Islet precursor cell (in vitro differentiated cells): ENCODE data around the gene FTL.

Experiments
- DNase-seq: peaks from one replicate; pipeline ENCODE4 v3.0.0-alpha.2; 2018

The FTL gene

DNA sequence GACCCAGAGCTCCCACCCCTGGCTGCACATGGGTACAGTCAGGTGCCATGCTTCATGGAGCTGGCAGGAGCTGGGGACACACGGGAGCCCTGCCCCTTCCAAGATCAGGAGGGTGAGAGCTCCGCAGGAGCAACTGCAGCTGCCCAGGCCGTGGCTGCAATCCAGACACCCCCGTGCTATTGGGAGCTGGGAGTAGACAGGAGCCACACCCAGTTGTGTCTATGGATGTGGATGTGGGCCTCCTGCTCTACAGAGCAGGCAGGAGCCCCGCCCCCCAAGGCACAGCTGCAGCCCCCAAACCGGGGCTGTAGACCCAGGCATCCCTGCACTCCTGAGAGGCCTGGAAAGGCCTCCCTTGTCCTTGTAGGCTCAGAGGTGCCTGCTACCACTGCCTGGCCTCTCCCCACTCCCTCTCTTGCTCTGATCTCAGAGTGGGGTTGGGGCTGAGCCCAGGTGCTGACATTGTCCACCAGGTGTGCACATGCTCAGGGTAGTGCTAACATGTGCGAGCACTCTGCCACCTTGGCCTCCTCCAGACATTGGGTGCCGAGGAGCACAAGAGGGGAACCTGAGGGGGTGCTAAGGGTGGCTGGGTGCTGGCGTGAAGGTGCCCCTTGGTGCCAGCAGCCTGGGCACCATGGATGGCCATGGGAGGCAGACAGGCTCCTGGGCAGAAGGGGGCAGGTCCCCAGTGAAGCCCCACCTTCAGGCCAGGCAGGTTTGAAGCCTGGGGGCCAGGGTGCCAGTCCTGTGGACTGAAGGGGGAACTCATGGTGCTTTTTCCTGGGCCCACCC lies 18.4 kb upstream of the FTL start:
- DNase-seq: no peak

GRCh38 chr19:48947258-48947542 lies 17.9 kb upstream of the FTL start:
- DNase-seq: no peak

DNA sequence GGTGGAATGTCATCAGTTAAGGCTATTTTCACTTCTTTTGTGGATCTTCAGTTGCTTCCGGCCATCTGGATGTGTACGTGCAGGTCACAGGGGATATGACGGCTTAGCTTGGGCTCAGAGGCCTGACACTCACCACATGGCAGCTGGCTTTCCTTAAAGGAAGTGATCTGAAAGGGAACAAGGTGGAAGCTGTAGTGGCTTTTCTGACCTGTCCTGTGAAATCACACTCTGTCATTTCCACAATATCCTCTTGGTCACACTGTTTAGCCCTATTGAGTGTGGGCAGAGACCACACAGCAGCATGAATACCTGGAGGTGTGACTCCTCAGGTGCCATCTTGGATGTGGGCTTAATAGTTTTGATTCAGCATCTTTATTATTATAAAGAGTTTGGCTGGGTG lies 14.9 kb upstream of the FTL start:
- DNase-seq: no peak

DNA sequence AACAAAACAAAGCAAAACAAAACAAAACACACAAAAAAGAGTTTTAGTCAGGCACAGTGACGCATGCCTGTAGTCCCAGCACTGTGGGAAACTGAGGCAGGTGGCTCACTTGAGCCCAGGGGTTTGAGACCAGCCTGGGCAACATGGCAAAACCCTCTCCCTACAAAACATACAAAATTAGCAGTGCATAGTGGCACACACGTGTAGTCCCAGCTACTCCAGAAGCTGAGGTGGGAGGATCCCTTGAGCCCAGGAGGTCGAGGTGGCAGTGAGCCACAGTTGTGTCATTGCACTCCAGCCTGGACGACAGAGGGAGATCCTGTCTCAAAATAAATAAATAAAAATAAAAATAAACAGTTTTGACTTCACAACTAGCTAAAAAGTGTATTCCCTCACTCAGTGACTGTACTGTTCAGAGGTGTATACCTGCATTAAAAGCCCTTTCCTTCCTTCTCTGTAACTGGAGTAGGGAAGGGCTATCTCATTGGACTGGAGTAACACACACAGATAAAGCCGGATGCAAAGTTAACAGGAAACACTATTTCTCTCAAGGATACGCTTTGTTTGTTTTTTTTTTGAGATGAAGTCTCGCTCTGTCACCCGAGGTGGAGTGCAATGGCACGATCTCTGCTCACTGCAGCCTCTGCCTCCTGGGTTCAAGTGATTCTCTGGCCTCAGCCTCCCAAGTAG lies 14.1 kb upstream of the FTL start:
- no peak for DNase-seq

DNA sequence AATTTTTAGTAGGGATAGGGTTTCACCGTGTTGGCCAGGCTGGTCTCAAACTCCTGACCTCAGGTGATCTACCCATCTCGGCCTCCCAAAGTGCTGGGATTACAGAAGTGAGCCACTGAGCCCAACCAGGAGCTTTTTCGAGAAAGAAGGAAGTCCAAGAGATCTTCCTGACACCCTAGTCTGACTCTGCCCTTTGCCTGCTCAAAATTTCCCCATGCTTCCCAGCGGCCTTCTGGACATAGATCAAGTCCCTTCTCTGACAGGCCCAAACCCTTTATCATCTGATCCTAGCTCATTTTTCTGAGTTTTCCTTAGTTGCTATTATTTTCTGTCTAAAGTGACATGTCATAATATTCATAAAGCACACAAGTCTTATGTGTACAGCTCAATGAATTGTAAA lies 12.0 kb upstream of the FTL start:
- DNase-seq: no peak

- DNase-seq: no peak
Measured at GRCh38 chr19:48953990-48954594, 11.0 kb upstream of the FTL start.

GRCh38 chr19:48954595-48955307 lies 10.4 kb upstream of the FTL start, which contains the start of gene BAX:
Gene BAX (plus strand): TSS chr19:48954875. CDS start chr19:48954929, 54 bp downstream.
- DNase-seq: peak; percentile 98

- no peak for DNase-seq
Measured at GRCh38 chr19:48955308-48955958, 9.7 kb upstream of the FTL start.

GRCh38 chr19:48958006-48958405 lies 7.1 kb upstream of the FTL start:
- DNase-seq: no peak

DNA sequence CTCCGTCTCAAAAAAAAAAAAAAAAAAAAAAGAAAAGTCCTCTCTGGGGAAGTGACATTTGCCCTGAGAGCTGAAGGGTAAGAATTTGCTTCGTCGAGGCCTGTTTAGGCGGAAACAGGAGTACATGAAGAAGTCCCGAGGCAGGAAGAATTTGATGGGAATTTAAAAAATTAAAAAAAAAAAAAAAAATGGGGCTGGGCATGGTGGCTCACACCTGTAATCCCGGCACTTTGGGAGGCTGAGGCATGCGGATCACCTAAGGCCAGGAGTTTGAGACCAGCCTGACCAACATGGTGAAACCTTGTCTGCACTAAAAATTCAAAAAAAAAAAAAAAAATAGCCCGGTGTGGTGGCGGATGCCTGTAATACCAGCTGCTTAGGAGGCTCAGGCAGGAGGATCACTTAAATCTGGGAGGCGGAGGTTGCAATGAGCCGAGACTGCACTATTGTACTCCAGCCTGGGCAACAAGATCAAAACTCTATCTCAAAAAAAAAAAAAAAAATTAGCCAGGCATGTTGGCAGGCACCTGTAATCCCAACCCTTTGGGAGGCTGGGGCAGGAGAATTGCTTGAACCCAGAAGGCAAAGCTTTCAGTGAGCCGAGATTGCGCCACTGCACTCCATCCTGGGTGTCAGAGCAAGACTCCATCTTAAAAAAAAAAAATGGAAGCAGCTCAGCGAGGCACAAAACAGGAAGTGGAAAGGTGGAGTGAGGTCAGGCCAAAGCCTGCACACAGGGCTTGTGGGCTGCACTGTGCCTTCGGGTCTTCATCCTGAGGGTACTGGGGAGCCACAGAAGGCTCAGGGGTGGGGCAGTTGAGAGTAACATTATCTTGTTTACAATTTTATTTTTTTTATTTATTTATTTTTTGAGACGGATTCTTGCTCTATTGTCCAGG lies 5.5 kb upstream of the FTL start:
- DNase-seq: no peak

DNA sequence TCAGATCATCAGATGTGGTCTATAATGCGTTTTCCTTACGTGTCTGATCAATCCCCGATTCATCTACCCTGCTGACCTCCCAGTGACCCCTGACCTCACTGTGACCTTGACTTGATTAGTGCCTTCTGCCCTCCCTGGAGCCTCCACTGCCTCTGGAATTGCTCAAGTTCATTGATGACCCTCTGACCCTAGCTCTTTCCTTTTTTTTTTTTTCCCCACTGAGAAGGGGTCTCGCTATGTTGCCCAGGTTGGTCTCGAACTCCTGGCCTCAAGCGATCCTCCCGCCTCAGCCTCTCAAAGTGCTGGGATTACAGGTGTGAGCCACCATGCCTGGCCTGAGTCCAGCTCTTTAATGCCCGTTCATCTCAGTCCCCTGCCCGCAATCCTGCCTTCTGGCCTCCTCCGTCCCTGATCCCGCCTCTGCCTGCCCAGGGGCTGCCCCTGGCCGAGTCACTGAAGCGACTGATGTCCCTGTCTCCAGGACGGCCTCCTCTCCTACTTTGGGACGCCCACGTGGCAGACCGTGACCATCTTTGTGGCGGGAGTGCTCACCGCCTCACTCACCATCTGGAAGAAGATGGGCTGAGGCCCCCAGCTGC lies 4.0 kb upstream of the FTL start:
- DNase-seq: peak; percentile 67

GRCh38 chr19:48961673-48962028 lies 3.5 kb upstream of the FTL start:
- DNase-seq: peak; percentile 64

- peak; percentile 80 for DNase-seq
Measured at GRCh38 chr19:48962029-48962848, 2.9 kb upstream of the FTL start.

DNA sequence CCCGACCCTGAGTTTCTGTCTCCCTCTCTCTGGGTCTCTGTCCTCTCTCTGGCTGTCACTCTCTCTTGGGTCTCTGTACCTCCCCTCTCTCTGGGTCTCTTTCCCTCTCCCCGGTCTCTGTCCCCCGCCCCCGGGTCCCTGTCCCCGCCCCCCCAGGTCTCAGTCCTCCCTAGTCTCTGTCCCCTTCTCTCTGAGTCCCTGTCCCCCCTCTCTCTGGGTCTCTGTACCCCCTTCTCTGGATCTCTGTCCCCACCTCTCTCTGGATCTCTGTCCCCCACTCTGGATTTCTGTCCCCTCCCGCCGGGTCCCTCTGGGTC lies 2.3 kb upstream of the FTL start:
- DNase-seq: no peak

DNA sequence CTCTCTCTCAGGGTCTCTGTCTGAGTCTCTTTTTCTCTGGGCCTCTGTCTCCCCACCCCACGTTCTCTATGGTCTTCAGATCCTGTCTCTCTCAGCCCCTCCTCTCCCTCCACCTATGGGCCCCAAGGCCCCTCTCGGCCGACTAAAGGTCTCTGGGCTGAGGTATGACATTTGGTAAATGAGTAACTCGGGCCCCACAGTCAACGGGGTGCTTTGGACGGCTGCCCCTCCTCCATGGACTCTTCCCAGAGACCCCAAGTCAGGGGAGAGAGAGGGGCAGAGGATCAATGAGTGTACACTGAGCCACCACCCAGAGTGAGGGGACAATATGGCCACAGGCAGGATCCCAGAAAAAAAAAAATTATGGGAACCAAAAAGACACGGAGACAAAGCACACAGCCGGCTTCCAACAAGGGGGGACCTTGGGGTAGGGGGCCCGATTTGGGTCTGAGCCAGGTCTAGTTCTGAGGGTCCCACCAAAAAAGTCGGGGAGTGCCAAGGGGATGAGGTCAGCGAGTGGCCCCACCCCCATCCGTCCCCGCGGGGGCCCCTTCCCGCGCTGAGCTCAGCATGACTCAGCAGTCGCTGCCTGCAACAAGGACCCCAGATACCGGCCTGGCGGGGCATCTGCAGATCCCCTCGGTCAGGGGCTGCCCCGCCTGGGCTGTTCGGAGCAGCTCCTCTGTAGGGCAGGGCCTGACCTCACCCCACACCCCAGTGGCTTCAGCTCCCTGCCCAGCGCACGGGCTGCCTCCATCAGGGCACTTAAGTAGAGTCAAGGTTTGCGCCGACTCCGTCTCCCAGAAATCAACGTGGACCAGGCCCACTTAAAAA lies 1.5 kb upstream of the FTL start:
- DNase-seq: peak; percentile 92

DNA sequence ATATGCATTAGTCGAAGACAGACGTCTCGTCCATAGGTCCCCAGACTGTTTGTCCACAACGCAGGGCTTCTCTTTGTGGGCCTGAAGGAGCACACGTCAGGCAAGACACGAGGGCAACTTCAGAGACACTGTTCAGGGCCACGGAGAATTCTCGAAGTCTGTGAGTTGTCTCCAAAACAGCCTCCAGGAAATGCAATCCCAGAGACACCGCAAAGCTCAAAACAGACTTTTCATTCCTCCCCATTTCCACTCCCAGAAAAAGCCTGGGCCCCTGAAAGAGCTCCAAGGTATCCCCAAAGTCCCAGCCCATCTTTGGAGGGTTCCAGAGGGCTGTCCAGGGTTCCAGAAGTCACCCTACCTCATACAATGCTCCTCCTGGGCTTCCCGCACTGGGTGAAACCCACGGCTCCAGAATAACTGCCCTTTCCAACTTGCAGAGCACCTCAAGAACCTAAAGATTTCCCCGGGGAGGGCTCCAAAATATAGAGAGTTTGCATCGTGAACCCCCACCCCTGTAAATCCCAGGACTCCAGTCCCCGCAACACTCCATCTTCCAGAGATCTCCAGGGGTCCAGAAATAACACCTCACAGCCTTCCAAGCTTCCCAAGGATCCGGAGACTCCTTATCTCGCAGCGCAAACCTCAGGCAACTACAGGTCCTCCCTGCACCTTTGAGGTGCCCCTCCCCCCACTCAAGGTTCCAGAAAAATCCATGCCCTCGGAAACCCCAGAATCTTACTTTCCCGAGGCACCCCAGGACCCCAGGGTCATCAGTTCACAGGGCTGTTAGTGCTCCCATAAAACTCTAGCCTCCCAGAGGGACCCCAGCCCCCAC lies 687 bp upstream of the FTL start:
- no peak for DNase-seq

GRCh38 chr19:48965806-48966540 lies 864 bp downstream of the FTL start:
- peak; percentile 90 for DNase-seq
